B cell (primary cell): Measurements from ENCODE around the gene SDK2. TPM values are rescaled to one million over a fixed set of nuclear protein-coding genes. Genes with fewer than 3 reads are reported as not detected.

Source experiments
- ATAC-seq: fragments of 200-7000 bp; cut with Tn5 transposase; one replicate; pipeline ENCODE4 v1.10.0; 2021; ENCODE audit warnings: low read depth, mild to moderate bottlenecking, moderate number of reproducible peaks, moderate library complexity
- CTCF ChIA-PET: fragments of 350-600 bp; sonication (Branson Sonifier 250); formaldehyde crosslinking; loops from one replicate; lab custom pipeline; 2021; ENCODE audit warnings: antibody characterized with exemption, inconsistent platforms; lab: Charles Lee
- POLR2A ChIA-PET: fragments of 350-600 bp; sonication (Branson Sonifier 250); formaldehyde crosslinking; loops from one replicate; lab custom pipeline; 2021; ENCODE audit warnings: antibody characterized with exemption; lab: Charles Lee
- DNase-seq: peaks from one replicate; pipeline ENCODE4 v3.0.0; 2013
- H2AFZ ChIP-seq: 2 replicates; pipeline ENCODE4 v1.6.1; 2012; ENCODE audit warnings: mild to moderate bottlenecking, low read depth, low read length; ENCODE audit not compliant: insufficient read depth, poor library complexity, severe bottlenecking
- H3K27ac ChIP-seq, 2 donors: 1 replicate in 1 of 2; 2 replicates in 1 of 2; pipeline ENCODE4 v1.5.1; 2012 to 2013; ENCODE audit warnings: low read length in 2 of 2, mild to moderate bottlenecking in 2 of 2, moderate library complexity in 1 of 2
- H3K27me3 ChIP-seq, 4 experiments: fragments of 200-600 bp in 1 of 4; sonication (generic) in 1 of 4; replicated peaks in 1 of 4; 1 replicate in 2 of 4; 2 replicates in 2 of 4; pipeline versions ENCODE4 v1.6.1 to v1.7.0; 2013 to 2016; ENCODE audit warnings: low read length in 3 of 4, mild to moderate bottlenecking in 2 of 4, mixed read lengths in 1 of 4, moderate library complexity in 1 of 4; ENCODE audit not compliant: insufficient read depth in 4 of 4, control insufficient read depth in 3 of 4; ENCODE audit errors: control extremely low read depth in 1 of 4
- H3K36me3 ChIP-seq, 2 experiments: replicated peaks in 1 of 2; 1 replicate in 1 of 2; 2 replicates in 1 of 2; pipeline versions ENCODE4 v1.6.1 to v1.7.1; 2013; ENCODE audit warnings: low read length in 1 of 2; ENCODE audit not compliant: insufficient read depth in 2 of 2, control insufficient read depth in 1 of 2; ENCODE audit errors: control extremely low read depth in 1 of 2, extremely low read depth in 1 of 2
- H3K4me1 ChIP-seq, 2 donors: fragments of 200-600 bp in 1 of 2; sonication (generic) in 1 of 2; 1 replicate in 1 of 2; 2 replicates in 1 of 2; pipeline versions ENCODE4 v1.5.1 to v1.6.1; 2013 to 2017; ENCODE audit warnings: low read length in 2 of 2; ENCODE audit not compliant: control insufficient read depth in 2 of 2, insufficient read depth in 2 of 2
- H3K4me2 ChIP-seq: replicated peaks from 2 replicates; pipeline ENCODE3; 2012; ENCODE audit warnings: mild to moderate bottlenecking, low read depth, low read length; ENCODE audit not compliant: poor library complexity, severe bottlenecking
- H3K4me3 ChIP-seq, 5 experiments: fragments of 200-600 bp in 1 of 5; sonication (generic) in 1 of 5; 1 replicate in 3 of 5; 2 replicates in 2 of 5; pipeline versions ENCODE4 v1.5.1 to v1.7.0; 2011 to 2016; ENCODE audit warnings: low read length in 4 of 5, mild to moderate bottlenecking in 4 of 5, low read depth in 2 of 5, control low read depth in 1 of 5, moderate library complexity in 1 of 5; ENCODE audit not compliant: insufficient read depth in 1 of 5; ENCODE audit errors: control extremely low read depth in 1 of 5, extremely low read depth in 1 of 5
- H3K79me2 ChIP-seq: fragments of 200-600 bp; sonication (generic); one replicate; pipeline ENCODE4 v1.6.0; 2016; ENCODE audit warnings: low read length; ENCODE audit not compliant: control insufficient read depth, insufficient read depth
- H3K9ac ChIP-seq: fragments of 200-600 bp; sonication (generic); 2 replicates; pipeline ENCODE4 v1.6.1; 2017; ENCODE audit warnings: mild to moderate bottlenecking, low read length, moderate library complexity
- H3K9me3 ChIP-seq, 3 donors: one replicate each; pipeline versions ENCODE4 v1.6.1 to v1.7.1; 2013; ENCODE audit warnings: low read length in 2 of 3; ENCODE audit not compliant: control insufficient read depth in 2 of 3, insufficient read depth in 1 of 3; ENCODE audit errors: control extremely low read depth in 1 of 3
- H4K20me1 ChIP-seq: 2 replicates; pipeline ENCODE4 v1.6.0; 2012; ENCODE audit warnings: mild to moderate bottlenecking, low read length; ENCODE audit not compliant: insufficient read depth, control insufficient read depth, poor library complexity, severe bottlenecking
- H3K27ac Mint-ChIP-seq: one replicate; pipeline ENCODE4 v1.8.0; 2021; ENCODE audit warnings: mixed read lengths
- H3K27me3 Mint-ChIP-seq: one replicate; pipeline ENCODE4 v1.8.0; 2021; ENCODE audit warnings: mixed read lengths
- H3K4me1 Mint-ChIP-seq: one replicate; pipeline ENCODE4 v1.8.0; 2021; ENCODE audit warnings: mixed read lengths
- H3K4me3 Mint-ChIP-seq: one replicate; pipeline ENCODE4 v1.8.0; 2021; ENCODE audit warnings: mixed read lengths
- H3K9me3 Mint-ChIP-seq: one replicate; pipeline ENCODE4 v1.8.0; 2022; ENCODE audit warnings: mixed read lengths; ENCODE audit not compliant: insufficient read depth
- EZH2 ChIP-seq: IDR thresholded peaks from 2 replicates; pipeline ENCODE4 v1.6.1; 2012; ENCODE audit warnings: borderline replicate concordance, low read depth, mild to moderate bottlenecking, moderate library complexity, low read length; ENCODE audit not compliant: insufficient read depth, poor library complexity, severe bottlenecking
- WGBS: methylation state at CpG from one replicate; pipeline ENCODE4 v1.1.5; 2013; ENCODE audit warnings: missing lambda C conversion rate; ENCODE audit not compliant: insufficient coverage; 5-methylcytosine and 5-hydroxymethylcytosine counted together
- intact Hi-C: fragments of 100-400 bp; cut with micrococcal nuclease; formaldehyde crosslinking; loops from one replicate; pipeline ENCODE4 v1.10.0; 2022
- polyA plus RNA-seq: library from polyadenylated mRNA; depleted of rRNA; stranded (reverse); fragments of >200 nt; gene quantifications from 2 replicates; pipeline ENCODE4 v1.2.3, GENCODE V29; 2012
- total RNA-seq, 2 donors: library from RNA; stranded (reverse); fragments of 120-200 nt in 1 of 2; gene quantifications; 1 replicate in 1 of 2; 2 replicates in 1 of 2; pipeline versions ENCODE4 v1.2.3 to v1.2.4, GENCODE V29; 2013 to 2022
- TF ChIP-seq, protein P1 (sequence below): fragments of 200-600 bp; IDR thresholded peaks from one replicate; pipeline ENCODE4 v1.8.0; 2022; ENCODE audit warnings: antibody characterized with exemption, mild to moderate bottlenecking

The SDK2 gene
- total and polyA plus RNA-seq, 2 donors (not counting 1 experiment from before 2014, with no cell fraction given) = 3.2 to 13.0 TPM

DNA sequence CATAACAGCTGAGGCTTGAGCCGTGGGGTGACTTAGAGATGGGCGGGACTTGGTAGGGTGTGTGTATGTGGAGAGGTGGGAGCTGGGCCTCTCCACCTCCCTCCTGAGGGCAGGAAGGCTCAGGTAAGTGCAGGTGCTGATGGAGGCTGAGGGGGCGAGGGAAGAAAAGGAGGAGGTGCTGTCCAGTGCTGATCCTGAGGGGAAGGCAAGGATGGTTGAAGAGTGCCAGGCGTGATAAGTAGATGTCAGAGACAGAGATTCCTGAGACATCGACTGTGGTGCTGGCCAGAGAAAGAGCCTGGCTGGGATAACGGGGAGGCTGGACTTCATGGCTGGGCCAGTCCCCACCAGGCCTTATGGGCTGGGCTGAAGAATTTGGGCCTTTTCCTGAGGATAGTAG is 159.1 kb downstream of the SDK2 start:
- intact Hi-C loops = no loop called here
- DNase-seq = no peak
- TF ChIP-seq, protein P1, sequence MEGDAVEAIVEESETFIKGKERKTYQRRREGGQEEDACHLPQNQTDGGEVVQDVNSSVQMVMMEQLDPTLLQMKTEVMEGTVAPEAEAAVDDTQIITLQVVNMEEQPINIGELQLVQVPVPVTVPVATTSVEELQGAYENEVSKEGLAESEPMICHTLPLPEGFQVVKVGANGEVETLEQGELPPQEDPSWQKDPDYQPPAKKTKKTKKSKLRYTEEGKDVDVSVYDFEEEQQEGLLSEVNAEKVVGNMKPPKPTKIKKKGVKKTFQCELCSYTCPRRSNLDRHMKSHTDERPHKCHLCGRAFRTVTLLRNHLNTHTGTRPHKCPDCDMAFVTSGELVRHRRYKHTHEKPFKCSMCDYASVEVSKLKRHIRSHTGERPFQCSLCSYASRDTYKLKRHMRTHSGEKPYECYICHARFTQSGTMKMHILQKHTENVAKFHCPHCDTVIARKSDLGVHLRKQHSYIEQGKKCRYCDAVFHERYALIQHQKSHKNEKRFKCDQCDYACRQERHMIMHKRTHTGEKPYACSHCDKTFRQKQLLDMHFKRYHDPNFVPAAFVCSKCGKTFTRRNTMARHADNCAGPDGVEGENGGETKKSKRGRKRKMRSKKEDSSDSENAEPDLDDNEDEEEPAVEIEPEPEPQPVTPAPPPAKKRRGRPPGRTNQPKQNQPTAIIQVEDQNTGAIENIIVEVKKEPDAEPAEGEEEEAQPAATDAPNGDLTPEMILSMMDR = no peak
- no peak for TF ChIP-seq EZH2
- no peaks in the 10 kb centered on the region for H3K36me3 ChIP-seq
- H4K20me1 ChIP-seq = no peaks in the 10 kb centered on the region
- H3K27me3 Mint-ChIP-seq = no peaks in the 10 kb centered on the region
- H3K4me1 Mint-ChIP-seq = peaks cover 18% of the 10 kb centered on the region
- no peak overlapping the region for H3K4me3 ChIP-seq
- H3K9ac ChIP-seq = no peak overlapping the region
- H3K27ac ChIP-seq = no peak overlapping the region
- H3K9me3 ChIP-seq = peaks cover 0 to 23% (median 6%) of the 10 kb centered on the region in 3 donors
- H3K4me1 ChIP-seq = peaks cover 9 to 11% of the 10 kb centered on the region in 2 donors
- POLR2A ChIA-PET = no interaction called here
- H2AFZ ChIP-seq = no peak overlapping the region
- WGBS = 100% methylated on average over 5 of the region's 6 CpGs
- H3K9me3 Mint-ChIP-seq = peaks cover 6% of the 10 kb centered on the region
- CTCF ChIA-PET = no interaction called here
- no peak overlapping the region for H3K27ac Mint-ChIP-seq
- H3K27me3 ChIP-seq = no peaks in the 10 kb centered on the region
- no peak overlapping the region for H3K4me2 ChIP-seq
- ATAC-seq = no peak
- H3K4me3 Mint-ChIP-seq = no peak overlapping the region
- H3K79me2 ChIP-seq = peaks cover 3% of the 10 kb centered on the region

- H3K4me1 Mint-ChIP-seq = peaks cover 18% of the 10 kb centered on the region
- H3K27me3 Mint-ChIP-seq = no peaks in the 10 kb centered on the region
- Histone ChIP-seq H3K4me3 (no peak overlapping the region), H3K36me3 (no peaks in the 10 kb centered on the region), H3K9me3 (peaks cover 0 to 23% (median 6%) of the 10 kb centered on the region in 3 donors), H3K4me2 (peak overlapping the region; percentile 63), H3K9ac (no peak overlapping the region), H3K79me2 (peaks cover 7% of the 10 kb centered on the region), H3K27ac (peak overlapping the region in 1 of 2 donors; percentile 26), H3K27me3 (no peaks in the 10 kb centered on the region), H2AFZ (no peak overlapping the region), H4K20me1 (no peaks in the 10 kb centered on the region), H3K4me1 (peaks cover 9 to 11% of the 10 kb centered on the region in 2 donors)
- no peak for DNase-seq
- CTCF ChIA-PET = interaction anchor here (1.0 kb wide), 1 partner anchor 162 kb away, joined by 3 read pairs; no protein-coding TSS in a partner anchor
- ATAC-seq = no peak
- POLR2A ChIA-PET = no interaction called here
- WGBS = 100% methylated on average over 5 of the region's 10 CpGs
- peak overlapping the region; percentile 56 for H3K27ac Mint-ChIP-seq
- no peak for TF ChIP-seq EZH2
- TF ChIP-seq, protein P1 = no peak
- H3K4me3 Mint-ChIP-seq = no peak overlapping the region
- peaks cover 6% of the 10 kb centered on the region for H3K9me3 Mint-ChIP-seq
- intact Hi-C loops = no loop called here
These were observed 161.4 kb downstream of the SDK2 start for GRCh38 chr17:73482894-73483293.
